ENCODE results near the gene SLC35E2B. TPM values are rescaled to one million over a fixed set of nuclear protein-coding genes. Genes with fewer than 3 reads are reported as not detected.

Gene SLC35E2B
- polyA plus RNA-seq, 1 donor from 2014 or later, result 93.2 TPM

GRCh38 chr1:1625824-1626206, 66.8 kb downstream of the SLC35E2B start:
- no peak for TF ChIP-seq RAD21 (conservative IDR thresholded peaks at IDR 0.05)
- no peak for TF ChIP-seq SMC3 (conservative IDR thresholded peaks at IDR 0.05; ENCODE audit: poor library complexity)
- no peak for TF ChIP-seq EP300 (conservative IDR thresholded peaks at IDR 0.05; ENCODE audit: poor library complexity, severe bottlenecking)
- TF ChIP-seq EZH2 (IDR thresholded peaks at IDR 0.05; ENCODE audit: borderline replicate concordance, insufficient read depth, low read length, poor library complexity, severe bottlenecking), result no peak
- no peak for TF ChIP-seq TAF1 (IDR thresholded peaks at IDR 0.05; ENCODE audit: low read depth)
- no peak for TF ChIP-seq MXI1 (conservative IDR thresholded peaks at IDR 0.05; ENCODE audit: poor library complexity, severe bottlenecking)
- no peak for TF ChIP-seq REST (IDR thresholded peaks at IDR 0.05; ENCODE audit: borderline replicate concordance)
- no peak for TF ChIP-seq POLR2AphosphoS5 (IDR thresholded peaks at IDR 0.05)
- TF ChIP-seq, protein P1, sequence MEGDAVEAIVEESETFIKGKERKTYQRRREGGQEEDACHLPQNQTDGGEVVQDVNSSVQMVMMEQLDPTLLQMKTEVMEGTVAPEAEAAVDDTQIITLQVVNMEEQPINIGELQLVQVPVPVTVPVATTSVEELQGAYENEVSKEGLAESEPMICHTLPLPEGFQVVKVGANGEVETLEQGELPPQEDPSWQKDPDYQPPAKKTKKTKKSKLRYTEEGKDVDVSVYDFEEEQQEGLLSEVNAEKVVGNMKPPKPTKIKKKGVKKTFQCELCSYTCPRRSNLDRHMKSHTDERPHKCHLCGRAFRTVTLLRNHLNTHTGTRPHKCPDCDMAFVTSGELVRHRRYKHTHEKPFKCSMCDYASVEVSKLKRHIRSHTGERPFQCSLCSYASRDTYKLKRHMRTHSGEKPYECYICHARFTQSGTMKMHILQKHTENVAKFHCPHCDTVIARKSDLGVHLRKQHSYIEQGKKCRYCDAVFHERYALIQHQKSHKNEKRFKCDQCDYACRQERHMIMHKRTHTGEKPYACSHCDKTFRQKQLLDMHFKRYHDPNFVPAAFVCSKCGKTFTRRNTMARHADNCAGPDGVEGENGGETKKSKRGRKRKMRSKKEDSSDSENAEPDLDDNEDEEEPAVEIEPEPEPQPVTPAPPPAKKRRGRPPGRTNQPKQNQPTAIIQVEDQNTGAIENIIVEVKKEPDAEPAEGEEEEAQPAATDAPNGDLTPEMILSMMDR (IDR thresholded peaks at IDR 0.05; ENCODE audit: poor library complexity, severe bottlenecking), result no peak
- H4K20me1 ChIP-seq (ENCODE audit: insufficient read depth), result no peaks in the 10 kb centered on the region

DNA sequence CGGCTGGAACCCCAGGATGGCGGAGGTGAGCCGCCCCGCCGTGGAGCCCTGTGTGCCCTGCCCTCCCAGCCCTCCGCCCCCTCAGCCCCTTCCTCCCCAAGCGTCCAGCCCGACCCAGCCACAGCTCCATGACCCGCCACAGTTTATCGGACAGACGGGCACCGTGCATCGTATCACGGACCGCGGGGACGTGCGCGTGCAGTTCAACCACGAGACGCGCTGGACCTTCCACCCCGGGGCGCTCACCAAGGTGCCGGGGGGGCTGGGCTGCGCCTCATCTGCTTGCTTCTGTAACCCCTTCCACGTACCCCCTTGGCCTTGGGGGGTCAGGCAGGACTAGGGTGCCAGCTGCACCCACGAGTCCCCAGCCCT, 67.2 kb downstream of the SLC35E2B start:
- H3K9ac ChIP-seq (ENCODE audit: low read length), result no peak overlapping the region
- no peaks in the 10 kb centered on the region for H3K9me3 ChIP-seq (ENCODE audit: low read length)
- no peaks in the 10 kb centered on the region for H3K9me2 ChIP-seq (ENCODE audit: insufficient read depth, low read length)
- no peaks in the 10 kb centered on the region for H3K27me3 ChIP-seq (ENCODE audit: insufficient read depth, low read depth, low read length)
- H3K4me3 ChIP-seq (ENCODE audit: low read length), result no peak overlapping the region
- no peak overlapping the region for H3K4me2 ChIP-seq (ENCODE audit: low read length)
- no peak overlapping the region for H3K27ac ChIP-seq (ENCODE audit: low read length)
- H3K79me2 ChIP-seq (replicated peaks; ENCODE audit: insufficient read depth, low read length), result no peaks in the 10 kb centered on the region
- no peaks in the 10 kb centered on the region for H4K20me1 ChIP-seq (ENCODE audit: insufficient read depth)
- H2AFZ ChIP-seq (ENCODE audit: low read depth, low read length), result no peak overlapping the region
- peaks cover 3% of the 10 kb centered on the region for H3K36me3 ChIP-seq (ENCODE audit: insufficient read depth, low read length)
- H3F3A ChIP-seq (ENCODE audit: insufficient read depth, low read length, poor library complexity, severe bottlenecking), result no peaks in the 10 kb centered on the region
- no peak for TF ChIP-seq EZH2 (IDR thresholded peaks at IDR 0.05; ENCODE audit: borderline replicate concordance, insufficient read depth, low read length, poor library complexity, severe bottlenecking)
- no peak for TF ChIP-seq POLR2AphosphoS5 (IDR thresholded peaks at IDR 0.05)
- TF ChIP-seq RAD21 (conservative IDR thresholded peaks at IDR 0.05), result no peak
- TF ChIP-seq SMC3 (conservative IDR thresholded peaks at IDR 0.05; ENCODE audit: poor library complexity), result no peak
- TF ChIP-seq EP300 (conservative IDR thresholded peaks at IDR 0.05; ENCODE audit: poor library complexity, severe bottlenecking), result no peak
- TF ChIP-seq MXI1 (conservative IDR thresholded peaks at IDR 0.05; ENCODE audit: poor library complexity, severe bottlenecking), result no peak
- TF ChIP-seq, protein P1 (IDR thresholded peaks at IDR 0.05; ENCODE audit: poor library complexity, severe bottlenecking), result no peak
- no peak for TF ChIP-seq TAF1 (IDR thresholded peaks at IDR 0.05; ENCODE audit: low read depth)
- no peak for TF ChIP-seq REST (IDR thresholded peaks at IDR 0.05; ENCODE audit: borderline replicate concordance)

More at GRCh38 chr1:1625824-1626206, 66.8 kb downstream of the SLC35E2B start:
- Histone ChIP-seq H3K9me2 (ENCODE audit: insufficient read depth, low read length) (no peaks in the 10 kb centered on the region), H3K27ac (ENCODE audit: low read length) (no peak overlapping the region), H3K9ac (ENCODE audit: low read length) (no peak overlapping the region), H3K27me3 (ENCODE audit: insufficient read depth, low read depth, low read length) (peaks cover 2% of the 10 kb centered on the region), H3K36me3 (ENCODE audit: insufficient read depth, low read length) (peaks cover 3% of the 10 kb centered on the region), H3K9me3 (ENCODE audit: low read length) (no peaks in the 10 kb centered on the region), H3K79me2 (replicated peaks; ENCODE audit: insufficient read depth, low read length) (no peaks in the 10 kb centered on the region), H3K4me2 (ENCODE audit: low read length) (no peak overlapping the region), H3F3A (ENCODE audit: insufficient read depth, low read length, poor library complexity, severe bottlenecking) (no peaks in the 10 kb centered on the region), H3K4me3 (ENCODE audit: low read length) (no peak overlapping the region), H2AFZ (ENCODE audit: low read depth, low read length) (no peak overlapping the region)
